HG03520 (cell line): ENCODE results near the gene C15orf61.

ENCODE experiments used
- ATAC-seq: cut with Tn5 transposase; IDR thresholded peaks from one replicate; pipeline ENCODE4 v1.9.1; 2021; ENCODE audit warnings: mild to moderate bottlenecking, moderate library complexity; ENCODE audit not compliant: unreplicated experiment

C15orf61 gene

GRCh38 chr15:67579164-67579563 is 58.2 kb downstream of the C15orf61 start:
- ATAC-seq, result no peak
